Measurements from ENCODE around the gene DNAH3.
"Not testable (repeated sequence)": the region's sequence is repeated elsewhere in the genome, so short reads cannot be mapped to it uniquely, and the experiment has no call there.

Gene DNAH3

GRCh38 chr16:20938426-20938825, 212.2 kb downstream of the DNAH3 start:
- no peak for DNase-seq

- no peak for DNase-seq
Observed at GRCh38 chr16:20937736-20938135, 212.9 kb downstream of the DNAH3 start.

- no peak for DNase-seq
Observed at GRCh38 chr16:20933589-20933988, 217.1 kb downstream of the DNAH3 start.

- DNase-seq: no peak
Observed at GRCh38 chr16:20931066-20931600, 219.5 kb downstream of the DNAH3 start.

GRCh38 chr16:20930365-20930690, 220.3 kb downstream of the DNAH3 start:
- DNase-seq: no peak

GRCh38 chr16:20929676-20930364, 220.8 kb downstream of the DNAH3 start:
- DNase-seq: not testable (repeated sequence)

- no peak for DNase-seq
Observed at GRCh38 chr16:20928774-20929411, 221.8 kb downstream of the DNAH3 start.

GRCh38 chr16:20925751-20926150, 224.9 kb downstream of the DNAH3 start:
- no peak for DNase-seq

GRCh38 chr16:20923876-20924275, 226.8 kb downstream of the DNAH3 start:
- no peak for DNase-seq

- no peak for DNase-seq
Observed at GRCh38 chr16:20920799-20921198, 229.8 kb downstream of the DNAH3 start.

GRCh38 chr16:20920091-20920490, 230.6 kb downstream of the DNAH3 start:
- DNase-seq: no peak

- no peak for DNase-seq
Observed at GRCh38 chr16:20918486-20919239, 232.0 kb downstream of the DNAH3 start.

GRCh38 chr16:20916942-20917341, 233.7 kb downstream of the DNAH3 start:
- no peak for DNase-seq

GRCh38 chr16:20916289-20916688, 234.4 kb downstream of the DNAH3 start:
- no peak for DNase-seq

- no peak for DNase-seq
Observed at GRCh38 chr16:20911361-20911760, 239.3 kb downstream of the DNAH3 start.

GRCh38 chr16:20910781-20911321, 239.8 kb downstream of the DNAH3 start:
- no peak for DNase-seq

- DNase-seq: no peak
Observed at GRCh38 chr16:20906341-20907255, 244.0 kb downstream of the DNAH3 start.

- no peak for DNase-seq
Observed at GRCh38 chr16:20905576-20905975, 245.1 kb downstream of the DNAH3 start.

GRCh38 chr16:20904507-20905081, 246.1 kb downstream of the DNAH3 start:
- no peak for DNase-seq

GRCh38 chr16:20903899-20904506, 246.6 kb downstream of the DNAH3 start:
- no peak for DNase-seq

- no peak for DNase-seq
Observed at GRCh38 chr16:20903116-20903898, 247.3 kb downstream of the DNAH3 start.
